T-helper 1 cell treated with Interleukin-12 subunit alpha and Interleukin-12 subunit beta and Interleukin-4 antibody, amounts not matched to agents 30 μg/mL and 1 μg/mL, for 36 hours (primary cell): Measurements from ENCODE around the gene CENPS.

ENCODE experiments used
- H3K27ac Mint-ChIP-seq: one replicate; pipeline ENCODE4 v1.8.0; 2021; ENCODE audit warnings: mild to moderate bottlenecking, mixed read lengths
- H3K27me3 Mint-ChIP-seq: one replicate; pipeline ENCODE4 v1.8.0; 2021; ENCODE audit warnings: low read depth, mixed read lengths
- H3K36me3 Mint-ChIP-seq: one replicate; pipeline ENCODE4 v1.8.0; 2021; ENCODE audit warnings: low read depth, mixed read lengths
- H3K4me1 Mint-ChIP-seq: one replicate; pipeline ENCODE4 v1.8.0; 2021; ENCODE audit warnings: low read depth, mixed read lengths
- H3K4me3 Mint-ChIP-seq: one replicate; pipeline ENCODE4 v1.8.0; 2021; ENCODE audit warnings: mild to moderate bottlenecking, moderate library complexity, mixed read lengths
- H3K9me3 Mint-ChIP-seq: one replicate; pipeline ENCODE4 v1.8.0; 2021; ENCODE audit warnings: mixed read lengths

Gene CENPS

GRCh38 chr1:10480614-10481013 is 50.4 kb downstream of the CENPS start:
- H3K27me3 Mint-ChIP-seq = no peaks in the 10 kb centered on the region

GRCh38 chr1:10484521-10484920 is 54.3 kb downstream of the CENPS start:
- H3K36me3 Mint-ChIP-seq = peaks cover 14% of the 10 kb centered on the region
- no peak overlapping the region for H3K27ac Mint-ChIP-seq
- no peaks in the 10 kb centered on the region for H3K27me3 Mint-ChIP-seq
- H3K4me3 Mint-ChIP-seq = no peak overlapping the region
- H3K9me3 Mint-ChIP-seq = no peaks in the 10 kb centered on the region
- H3K4me1 Mint-ChIP-seq = peaks cover 6% of the 10 kb centered on the region

More at GRCh38 chr1:10480614-10481013, 50.4 kb downstream of the CENPS start:
- Mint-ChIP-seq H3K27ac (no peak overlapping the region), H3K4me3 (no peak overlapping the region), H3K36me3 (peaks cover 7% of the 10 kb centered on the region), H3K4me1 (peaks cover 14% of the 10 kb centered on the region), H3K9me3 (no peaks in the 10 kb centered on the region)

- Mint-ChIP-seq H3K36me3 (peaks cover 14% of the 10 kb centered on the region), H3K27me3 (no peaks in the 10 kb centered on the region), H3K4me1 (peaks cover 18% of the 10 kb centered on the region), H3K9me3 (no peaks in the 10 kb centered on the region), H3K4me3 (no peak overlapping the region), H3K27ac (no peak overlapping the region)
These were observed 59.2 kb downstream of the CENPS start for GRCh38 chr1:10489291-10490055.

DNA sequence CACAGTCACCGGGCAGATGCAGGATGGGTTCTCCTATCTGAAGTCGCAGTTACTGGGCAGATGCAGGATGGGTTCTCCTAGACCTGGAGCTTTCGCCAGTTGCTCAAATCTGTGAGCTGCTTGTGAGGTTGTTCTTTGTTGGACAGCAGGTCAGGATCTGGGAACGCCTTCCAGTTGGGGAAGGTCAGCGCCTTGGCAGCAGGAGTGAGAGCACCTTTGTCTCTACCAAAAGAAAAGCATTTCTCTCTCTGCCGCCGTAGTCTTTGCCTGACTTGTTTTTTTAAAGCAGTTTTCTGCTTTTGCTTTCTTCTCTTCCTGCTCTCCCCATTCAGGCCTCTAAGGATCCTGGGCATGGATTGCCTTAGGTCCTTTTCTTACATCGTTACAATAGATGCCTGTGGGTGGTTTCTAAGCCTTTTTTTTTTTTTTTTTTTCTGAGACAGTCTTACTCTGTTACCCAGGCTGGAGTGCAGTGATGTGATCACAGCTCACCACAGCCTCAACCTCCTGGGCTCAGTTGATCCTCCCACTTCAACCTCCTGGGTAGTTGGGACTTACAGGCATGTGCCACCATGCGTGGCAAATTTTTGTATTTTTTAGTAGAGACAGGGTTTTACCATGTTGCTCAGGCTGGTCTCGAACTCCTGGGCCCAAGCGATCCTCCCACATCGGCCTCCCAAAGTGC is 60.2 kb downstream of the CENPS start:
- H3K27ac Mint-ChIP-seq = no peak overlapping the region
- H3K36me3 Mint-ChIP-seq = peaks cover 8% of the 10 kb centered on the region
- H3K9me3 Mint-ChIP-seq = no peaks in the 10 kb centered on the region
- no peaks in the 10 kb centered on the region for H3K27me3 Mint-ChIP-seq
- peaks cover 27% of the 10 kb centered on the region for H3K4me1 Mint-ChIP-seq
- H3K4me3 Mint-ChIP-seq = no peak overlapping the region
